GM18951 (cell line): Measurements from ENCODE around the gene SIM1.

Experiments
- POLR2A ChIP-seq: IDR thresholded peaks from 4 replicates; pipeline ENCODE4 v1.6.1; 2011; ENCODE audit warnings: mild to moderate bottlenecking; ENCODE audit not compliant: insufficient read length, insufficient read depth; ENCODE audit errors: extremely low read depth
- in situ Hi-C: fragments of 300-500 bp; cut with MboI; formaldehyde crosslinking; loops from one replicate; pipeline ENCODE4 v1.12.0; 2022; ENCODE audit warnings: low sequenced_read_pairs, mixed read lengths, inconsistent platforms; ENCODE audit not compliant: unreplicated experiment

The SIM1 gene

DNA sequence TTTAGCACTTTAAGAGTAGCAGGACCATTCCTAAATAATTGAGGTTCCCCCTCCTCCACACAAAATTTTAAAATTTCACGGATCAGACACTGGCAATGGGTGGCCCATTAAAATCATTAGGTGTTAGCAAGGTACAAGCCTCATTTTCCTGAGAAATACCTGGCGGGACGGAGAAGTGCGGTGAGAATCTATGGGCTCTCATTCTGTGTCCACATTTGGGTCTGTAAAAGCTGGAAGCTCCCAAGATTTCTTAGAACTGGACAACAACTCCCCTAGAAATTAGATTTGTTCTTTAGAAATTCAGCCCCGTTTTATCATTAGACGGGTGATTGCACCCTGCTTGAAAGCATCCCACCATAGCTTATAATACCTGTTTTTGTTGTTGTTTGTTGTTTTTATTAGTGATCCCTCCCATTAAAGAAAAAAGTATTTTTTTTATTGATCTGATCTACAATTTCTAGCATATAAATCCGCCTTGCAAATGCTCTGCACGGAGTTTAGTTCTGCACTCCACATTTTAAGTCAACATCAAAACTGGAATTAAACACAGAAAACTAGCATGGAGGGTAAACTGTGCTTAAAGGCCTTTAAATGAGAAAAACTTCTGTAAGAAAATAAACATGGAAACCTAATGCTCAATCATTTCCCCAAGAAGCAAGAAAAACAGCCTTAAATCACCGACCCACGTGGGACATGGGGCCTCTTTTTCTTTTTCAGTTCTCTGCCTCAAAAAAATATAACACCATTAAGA lies 5.7 kb downstream of the SIM1 start:
- in situ Hi-C loops, result loop anchor here (25.0 kb wide), 3 partner anchors 572 to 1622 kb away; partner anchors contain the start of gene POU3F2
- TF ChIP-seq POLR2A, result no peak

DNA sequence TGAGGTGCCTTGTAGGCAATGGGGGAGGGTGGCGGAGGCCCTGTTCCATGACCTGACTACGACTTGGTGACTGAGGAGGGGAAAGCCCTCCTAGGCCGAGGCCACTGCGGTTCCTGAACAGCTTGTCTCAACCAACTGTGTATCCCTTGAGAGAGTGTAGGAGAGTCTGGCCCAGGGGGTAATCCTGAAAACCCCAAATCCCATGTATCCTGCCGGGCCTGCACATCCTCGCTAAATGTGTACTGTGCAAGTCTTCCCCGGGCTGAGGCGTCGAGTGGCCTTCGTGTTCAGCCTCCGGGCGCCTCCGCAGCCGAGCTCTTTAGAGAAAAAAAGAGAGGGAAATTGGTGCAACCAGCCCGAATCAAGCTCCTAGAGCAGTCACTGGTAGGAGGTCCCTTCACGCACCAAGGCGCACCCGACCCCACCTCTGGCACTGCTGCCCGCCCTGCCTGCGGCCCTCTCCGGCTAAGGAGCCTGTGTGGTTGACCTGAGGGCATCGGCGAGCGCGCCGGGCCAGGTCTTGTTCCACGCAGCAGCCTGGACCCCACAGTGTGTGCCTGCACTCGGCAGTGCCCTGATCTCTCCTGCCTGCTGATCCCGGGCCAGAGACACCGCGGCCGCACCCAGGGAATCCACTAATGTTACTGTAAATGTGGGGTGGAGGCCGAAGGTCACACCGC lies 7.3 kb downstream of the SIM1 start:
- no peak for TF ChIP-seq POLR2A
- in situ Hi-C loops, result loop anchor here (25.0 kb wide), 3 partner anchors 570 to 1620 kb away; partner anchors contain the start of gene POU3F2

DNA sequence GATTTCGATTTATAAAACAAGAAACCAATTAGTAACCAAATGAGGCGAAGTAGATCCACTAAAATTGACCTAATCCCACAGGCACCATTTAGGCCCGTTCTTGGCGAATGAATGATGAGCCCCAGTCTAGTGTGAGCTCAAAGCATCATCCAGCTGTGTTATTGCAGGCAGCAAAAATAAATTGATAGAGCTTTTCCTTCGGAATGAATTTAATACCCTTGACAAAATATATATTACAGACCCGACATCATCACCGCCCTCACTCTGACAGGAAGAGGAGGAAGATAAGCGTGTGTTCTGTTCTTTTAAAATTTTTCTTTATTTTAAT lies 7.8 kb downstream of the SIM1 start:
- in situ Hi-C loops, result loop anchor here (25.0 kb wide), 3 partner anchors 570 to 1620 kb away; partner anchors contain the start of gene POU3F2
- TF ChIP-seq POLR2A, result no peak

DNA sequence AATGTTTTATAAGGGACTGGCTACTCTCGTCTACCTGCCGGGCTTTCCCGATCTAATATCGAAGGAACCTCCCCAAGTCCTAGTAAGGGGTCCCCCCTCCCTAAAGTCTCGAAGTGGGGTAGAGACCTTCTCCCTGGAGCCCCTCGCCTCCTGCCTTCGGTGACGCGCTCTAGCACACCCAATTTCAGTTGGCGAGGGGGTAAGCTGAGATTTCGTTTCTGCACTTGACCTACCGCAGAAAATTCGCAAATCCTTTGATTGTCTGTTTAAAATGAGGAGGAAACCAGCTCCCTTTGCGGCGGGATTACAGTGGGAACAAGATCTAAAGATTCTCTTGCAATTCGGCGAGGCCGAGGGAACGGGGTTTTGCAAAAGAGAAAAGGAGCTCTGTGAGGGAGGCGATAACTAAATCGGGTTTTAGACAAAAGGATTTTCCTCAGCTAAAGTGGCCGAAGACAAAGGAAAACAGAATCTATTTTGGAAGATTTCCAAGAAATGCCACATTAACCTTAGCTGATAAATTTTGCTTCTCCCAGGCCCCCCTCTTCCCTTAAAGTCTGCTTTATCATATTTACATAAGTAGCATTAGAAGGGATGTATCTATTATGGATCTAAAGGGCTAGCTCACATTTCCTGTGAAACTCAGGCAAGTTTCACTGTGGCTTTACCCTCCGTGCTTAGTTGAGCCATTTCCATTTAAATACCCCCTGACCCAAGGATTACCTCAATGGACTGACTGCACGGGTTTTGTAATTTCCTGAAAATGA lies 8.4 kb downstream of the SIM1 start:
- in situ Hi-C loops, result loop anchor here (25.0 kb wide), 3 partner anchors 569 to 1619 kb away; partner anchors contain the start of gene POU3F2

DNA sequence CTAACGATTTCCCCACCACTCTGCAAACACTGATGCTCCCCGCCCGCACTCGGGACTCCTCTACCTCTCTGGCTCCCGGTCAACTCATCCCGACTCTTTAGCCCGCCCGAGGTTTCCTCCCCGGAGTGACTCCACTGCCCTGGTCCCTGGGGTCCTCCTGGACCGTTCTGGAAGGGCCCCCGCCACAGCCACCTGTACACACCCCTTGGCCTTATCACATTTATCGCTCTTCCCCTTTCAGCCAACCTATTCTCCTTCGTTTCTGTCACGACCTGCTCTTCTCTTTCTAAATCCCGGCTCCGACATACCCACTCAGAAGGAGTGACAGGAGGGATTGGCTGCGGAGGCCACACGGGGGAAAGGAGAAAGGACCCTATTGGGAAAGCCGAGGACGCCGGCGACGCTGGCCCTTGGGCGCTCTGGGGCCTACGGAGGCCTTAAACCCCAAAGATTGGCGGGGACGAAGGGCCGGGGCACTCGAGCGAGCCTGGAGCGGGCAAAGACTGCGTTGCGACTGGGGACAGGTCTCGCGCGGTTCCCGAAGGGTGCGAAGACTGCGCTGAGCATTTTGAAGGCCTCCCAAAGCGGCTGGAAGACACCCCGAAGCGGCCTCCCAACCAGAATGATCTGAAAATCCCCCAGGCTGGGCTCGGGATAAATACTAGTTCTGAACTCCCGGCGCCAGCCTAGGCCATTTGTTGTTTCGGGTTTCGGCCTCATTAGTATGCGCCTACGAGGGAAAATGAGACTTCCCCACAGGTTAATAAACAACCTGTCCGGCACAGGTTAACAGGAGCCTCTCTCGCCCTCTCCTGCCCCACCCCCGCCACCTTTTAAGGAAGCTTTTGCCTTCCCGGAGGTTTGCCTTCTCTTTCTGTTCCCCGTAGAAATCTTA lies 9.2 kb downstream of the SIM1 start:
- no peak for TF ChIP-seq POLR2A
- in situ Hi-C loops, result loop anchor here (25.0 kb wide), 3 partner anchors 568 to 1618 kb away; partner anchors contain the start of gene POU3F2

More for the DNA sequence above, 8.4 kb downstream of the SIM1 start:
- TF ChIP-seq POLR2A, result no peak

DNA sequence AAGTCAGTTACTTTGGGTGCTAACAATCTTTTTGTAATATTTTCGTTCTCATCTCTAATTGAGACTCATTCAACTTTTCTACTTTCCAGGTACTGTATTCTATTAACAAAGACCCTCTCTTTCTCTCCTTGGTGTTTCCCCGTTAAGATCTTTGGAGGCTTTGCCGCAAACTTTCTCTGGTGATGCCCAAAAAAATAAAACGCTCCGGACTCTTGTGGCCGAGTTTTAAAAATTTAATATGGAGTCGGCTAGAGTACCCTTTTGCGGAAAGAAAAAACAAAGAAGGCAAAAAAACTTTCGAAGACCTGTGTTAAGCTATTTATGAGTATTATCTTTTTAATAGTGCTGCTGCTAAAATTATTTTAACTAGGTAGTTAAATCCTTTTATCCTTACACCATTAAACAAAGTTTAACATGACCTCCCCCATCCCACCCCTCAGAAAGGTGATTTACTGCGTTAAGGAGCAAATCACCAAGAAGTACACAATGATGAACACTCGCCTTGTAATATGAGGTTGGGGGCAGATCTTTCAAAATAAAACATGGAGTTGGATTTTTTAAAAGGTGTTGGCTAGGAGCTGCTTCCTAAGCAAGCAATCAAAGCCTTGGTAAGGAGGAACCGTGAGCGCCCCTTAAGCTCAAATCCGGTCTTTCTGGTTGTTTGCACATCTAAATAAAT lies 10.0 kb downstream of the SIM1 start:
- TF ChIP-seq POLR2A, result no peak
- in situ Hi-C loops, result loop anchor here (25.0 kb wide), 3 partner anchors 567 to 1617 kb away; partner anchors contain the start of gene POU3F2

DNA sequence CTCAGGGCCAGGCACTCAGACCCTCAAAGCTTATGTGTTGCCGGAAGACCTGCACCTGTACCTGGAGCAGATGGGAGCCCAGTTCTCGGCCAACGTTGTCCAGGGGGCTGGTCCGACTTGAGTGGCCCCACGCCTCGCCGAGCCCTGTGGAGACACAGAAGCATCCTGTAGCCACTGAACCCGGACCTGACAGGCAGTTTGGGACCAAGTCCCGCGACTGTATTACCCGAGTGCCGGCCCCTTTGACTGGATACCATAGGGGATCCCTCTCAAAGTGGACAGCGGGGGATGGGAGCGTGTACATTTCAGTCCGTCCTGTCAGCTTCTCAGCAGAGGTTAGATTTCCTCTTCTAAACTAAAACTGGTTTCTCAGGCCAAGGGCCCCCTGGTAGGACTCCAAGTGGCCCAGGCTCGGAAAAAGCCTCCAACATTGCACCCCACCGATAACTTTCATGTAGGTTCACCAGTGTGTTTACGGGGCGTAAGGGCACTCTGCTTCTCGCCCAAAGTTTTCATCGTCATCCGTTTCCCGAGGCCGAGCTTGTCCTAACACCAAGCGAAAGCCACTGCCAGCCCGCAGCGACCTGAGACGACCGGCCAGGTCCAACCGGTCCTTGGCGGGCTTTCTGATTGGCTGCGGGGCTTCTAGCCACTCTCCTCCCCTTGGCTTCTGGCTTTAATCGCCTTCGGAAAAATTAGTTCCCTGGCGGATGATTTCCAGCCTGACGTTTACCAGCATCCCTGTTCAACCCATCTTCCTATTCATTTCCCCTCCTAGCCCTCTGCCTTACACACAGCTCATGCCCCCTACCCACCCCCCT lies 10.8 kb downstream of the SIM1 start:
- no peak for TF ChIP-seq POLR2A
- in situ Hi-C loops, result loop anchor here (25.0 kb wide), 3 partner anchors 567 to 1617 kb away; partner anchors contain the start of gene POU3F2

DNA sequence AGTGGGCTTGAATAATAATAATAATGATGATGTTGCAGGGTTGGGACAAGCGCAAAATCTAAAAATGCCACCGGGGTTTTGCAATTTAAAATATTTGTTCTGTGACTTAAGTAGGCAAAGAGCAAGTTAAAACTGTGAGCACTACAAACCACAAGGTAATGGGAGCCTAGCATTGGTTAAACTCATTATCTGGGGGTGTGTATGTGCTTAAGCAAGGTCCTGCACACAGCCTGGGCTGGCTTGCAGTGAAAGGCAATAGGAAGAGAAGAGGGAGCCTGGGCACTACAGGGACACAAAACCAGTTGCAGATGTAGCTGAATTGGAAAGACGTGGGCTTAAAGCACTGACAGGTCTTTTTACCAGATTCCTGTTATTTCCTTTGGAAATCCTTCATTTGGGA lies 11.7 kb downstream of the SIM1 start:
- in situ Hi-C loops, result loop anchor here (25.0 kb wide), 3 partner anchors 566 to 1616 kb away; partner anchors contain the start of gene POU3F2
- no peak for TF ChIP-seq POLR2A

DNA sequence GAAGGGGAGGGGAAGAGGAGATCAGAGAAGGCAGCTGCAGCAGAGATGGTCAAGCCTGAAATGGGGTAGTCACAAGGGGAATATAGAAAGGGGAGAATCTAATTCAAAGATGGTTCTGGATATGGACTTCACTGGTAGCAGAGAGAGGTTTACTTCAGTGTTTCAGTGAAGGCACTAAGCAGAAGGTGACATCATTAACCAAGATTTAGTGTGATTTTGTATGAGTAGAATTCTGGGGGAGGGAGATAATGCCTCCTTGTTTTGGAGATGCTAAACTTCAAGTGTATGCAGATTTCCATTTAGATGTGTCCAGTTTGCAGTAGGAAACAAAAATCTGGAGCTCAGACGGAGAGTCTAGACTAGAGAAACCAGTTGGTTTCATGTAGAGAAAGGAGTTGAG lies 13.1 kb downstream of the SIM1 start:
- in situ Hi-C loops, result loop anchor here (25.0 kb wide), 3 partner anchors 564 to 1614 kb away; partner anchors contain the start of gene POU3F2
- no peak for TF ChIP-seq POLR2A

DNA sequence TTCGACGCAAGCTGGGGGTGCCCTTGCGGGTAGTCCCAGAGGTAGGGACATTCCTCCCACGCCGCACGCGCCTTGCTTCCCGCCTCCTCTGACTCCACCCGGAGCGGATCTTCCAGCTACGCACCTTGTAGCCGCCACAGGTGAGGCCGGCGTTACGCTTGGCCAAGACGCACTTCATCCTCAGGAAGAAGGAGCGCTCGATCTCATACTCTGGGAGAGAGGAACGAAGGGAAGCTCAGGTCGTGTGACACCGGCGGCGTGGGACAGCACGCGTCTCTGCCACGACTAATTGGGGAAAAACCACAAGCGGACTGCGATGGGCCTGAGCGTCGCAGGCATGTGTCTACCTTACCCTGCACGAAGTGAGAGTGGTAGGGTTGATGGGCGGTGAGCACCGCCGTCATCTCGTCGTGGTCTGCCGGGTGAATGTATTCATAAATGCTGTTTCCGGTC lies 15.5 kb downstream of the SIM1 start:
- no peak for TF ChIP-seq POLR2A
- in situ Hi-C loops, result no loop called here

DNA sequence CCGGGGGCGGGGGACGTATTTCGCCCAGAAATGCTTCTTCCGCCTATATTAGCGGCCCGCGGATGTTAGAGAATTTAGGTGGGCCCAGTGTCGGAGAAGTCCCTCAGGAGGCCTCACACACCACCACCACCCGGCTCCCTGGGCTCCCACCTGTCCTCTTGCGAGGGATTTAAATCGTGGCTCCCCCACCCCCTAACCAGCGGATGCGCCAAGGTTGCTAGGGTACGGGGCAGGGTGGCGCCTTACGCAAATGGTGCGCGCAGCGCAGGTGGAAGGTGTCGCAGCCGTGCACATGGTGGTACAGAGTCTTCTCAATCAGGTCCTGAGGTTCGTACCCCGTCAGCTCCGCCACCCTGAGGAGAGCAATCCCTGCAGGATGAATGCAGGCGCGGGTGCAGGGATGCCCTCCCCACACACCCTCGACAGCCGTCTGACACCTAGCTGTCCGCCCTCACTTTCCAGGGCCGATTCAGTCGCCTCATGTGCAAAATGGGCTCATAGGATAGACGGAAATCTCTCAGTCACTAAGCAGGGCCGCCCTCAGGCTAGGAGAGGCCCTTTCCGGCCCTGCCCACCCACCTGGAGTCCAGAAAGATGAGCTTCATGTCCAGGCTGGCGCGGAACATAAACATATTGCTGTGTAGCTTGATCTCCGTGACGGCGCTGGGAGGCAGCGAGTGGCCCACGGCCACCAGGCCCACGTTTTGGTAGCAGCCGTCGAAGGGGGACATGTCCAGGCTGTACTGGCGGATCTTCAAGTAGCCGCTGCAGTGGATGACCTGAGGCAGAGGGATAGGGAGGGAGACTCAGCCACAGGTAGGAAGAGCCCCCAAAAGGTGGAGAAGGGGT lies 16.6 kb downstream of the SIM1 start:
- no peak for TF ChIP-seq POLR2A
- in situ Hi-C loops, result no loop called here
